K562 (cell line): Measurements from ENCODE around the gene THUMPD1. TPM values are rescaled to one million over a fixed set of nuclear protein-coding genes. Genes with fewer than 3 reads are reported as not detected.

Experiments used
- BHLHE40 ChIP-seq: IDR thresholded peaks from 2 replicates; pipeline ENCODE4 v1.6.1; 2011; ENCODE audit warnings: low read length, improper control_type of control experiment
- CBFA2T3 ChIP-seq: fragments of 450-650 bp; IDR thresholded peaks from 2 replicates; pipeline ENCODE4 v1.6.1; 2017
- CBX5 ChIP-seq: IDR thresholded peaks from 2 replicates; pipeline ENCODE4 v1.6.1; 2014; ENCODE audit warnings: low read depth, borderline replicate concordance
- FOXP4 ChIP-seq: sonication (generic); formaldehyde crosslinking; IDR thresholded peaks from 2 replicates; pipeline ENCODE4 v1.8.0; 2022; ENCODE audit warnings: mild to moderate bottlenecking, missing genetic modification reagents, borderline replicate concordance
- MEIS2 ChIP-seq: fragments of 450-650 bp; IDR thresholded peaks from 2 replicates; pipeline ENCODE4 v1.6.1; 2014; ENCODE audit warnings: mild to moderate bottlenecking; ENCODE audit not compliant: partially characterized antibody
- MNT ChIP-seq, 2 experiments: fragments of 450-650 bp; conservative IDR thresholded peaks; 2 replicates each; pipeline ENCODE4 v1.6.1; 2017; ENCODE audit warnings: mild to moderate bottlenecking in 2 of 2, moderate library complexity in 2 of 2
- NFIX ChIP-seq: fragments of 250-450 bp; sonication (Bioruptor Pico); IDR thresholded peaks from 2 replicates; pipeline ENCODE4 v1.4.0; 2020; ENCODE audit warnings: low read depth, mild to moderate bottlenecking, moderate library complexity
- NFYB ChIP-seq: IDR thresholded peaks from 2 replicates; pipeline ENCODE4 v1.6.1; 2011; ENCODE audit warnings: mild to moderate bottlenecking, moderate library complexity; ENCODE audit not compliant: insufficient read length; ENCODE audit errors: extremely low read depth
- PYGO2 ChIP-seq: fragments of 450-650 bp; IDR thresholded peaks from 2 replicates; pipeline ENCODE4 v1.6.1; 2016; ENCODE audit warnings: mild to moderate bottlenecking, missing genetic modification characterization, moderate library complexity, missing compliant biosample characterization
- THRB ChIP-seq: fragments of 450-650 bp; formaldehyde crosslinking; conservative IDR thresholded peaks from 2 replicates; pipeline ENCODE4 v1.4.0; 2022; ENCODE audit warnings: mild to moderate bottlenecking, missing genetic modification characterization
- ZNF224 ChIP-seq: sonication (generic); formaldehyde crosslinking; IDR thresholded peaks from 2 replicates; pipeline ENCODE4 v1.8.0; 2022; ENCODE audit warnings: mild to moderate bottlenecking, missing genetic modification reagents
- ZNF311 ChIP-seq: fragments of 250-450 bp; sonication (Bioruptor Pico); IDR thresholded peaks from 2 replicates; pipeline ENCODE4 v1.4.0; 2020; ENCODE audit warnings: mild to moderate bottlenecking, moderate library complexity
- polyA plus RNA-seq, 8 experiments: library from polyadenylated mRNA; depleted of rRNA in 4 of 8; stranded (reverse) in 5 of 8; unstranded in 3 of 8; fragments of >200 nt; fragmentation: Nextera tagmentation in 2 of 8; fragmentation: Illumina TruSeq in 1 of 8; extraction: Ambion mirVana in 2 of 8; extraction: Trizol in 1 of 8; gene quantifications; 2 replicates each; pipeline versions ENCODE4 v1.2.1 to v1.2.3, GENCODE V29; 2011 to 2014; ENCODE audit warnings: inconsistent platforms in 1 of 8, missing spikeins in 1 of 8
- total RNA-seq, 7 experiments: library from RNA; depleted of rRNA in 6 of 7; stranded (reverse); fragments of >200 nt in 6 of 7; fragmentation: Illumina TruSeq in 2 of 7; extraction: Trizol in 2 of 7; gene quantifications; 2 replicates each; pipeline versions ENCODE4 v1.2.1 to v1.2.3, GENCODE V29; 2011 to 2021; ENCODE audit warnings: low replicate concordance in 1 of 7
- TF ChIP-seq, protein P1 (sequence below): fragments of 250-450 bp; sonication (Bioruptor Pico); IDR thresholded peaks from 2 replicates; pipeline ENCODE4 v1.4.0; 2020

THUMPD1 gene
- total and polyA plus RNA-seq, 9 of the 15 experiments (the other 6 are each of a cell fraction or from before 2014, with no cell fraction given) = 37.8 to 101 (median 56.8) TPM

GRCh38 chr16:20747030-20747816 is 5.6 kb upstream of the THUMPD1 start (continued):
- TF ChIP-seq MNT (conservative IDR thresholded peaks at IDR 0.05) (peak; percentile 9 to 51; a peak in 3 of 4 replicates), NFIX (CRISPR knock-in tag) (0 out of 2 replicates have a peak, but pooled peaks have one; percentile 3), CBFA2T3 (peak; percentile 98), FOXP4 (CRISPR knock-in tag) (no peak), BHLHE40 (peak; percentile 15; the same call in 1 of the 2 replicates), PYGO2 (tag) (peak; percentile 77), MEIS2 (peak; percentile 92), THRB (CRISPR knock-in tag) (no peak), ZNF224 (CRISPR knock-in tag) (0 out of 2 replicates have a peak, but pooled peaks have one; percentile 25), NFYB (no peak), ZNF311 (CRISPR knock-in tag) (no peak; the same call in 1 of the 2 replicates), CBX5 (peak; percentile 98)
- TF ChIP-seq, protein P1, sequence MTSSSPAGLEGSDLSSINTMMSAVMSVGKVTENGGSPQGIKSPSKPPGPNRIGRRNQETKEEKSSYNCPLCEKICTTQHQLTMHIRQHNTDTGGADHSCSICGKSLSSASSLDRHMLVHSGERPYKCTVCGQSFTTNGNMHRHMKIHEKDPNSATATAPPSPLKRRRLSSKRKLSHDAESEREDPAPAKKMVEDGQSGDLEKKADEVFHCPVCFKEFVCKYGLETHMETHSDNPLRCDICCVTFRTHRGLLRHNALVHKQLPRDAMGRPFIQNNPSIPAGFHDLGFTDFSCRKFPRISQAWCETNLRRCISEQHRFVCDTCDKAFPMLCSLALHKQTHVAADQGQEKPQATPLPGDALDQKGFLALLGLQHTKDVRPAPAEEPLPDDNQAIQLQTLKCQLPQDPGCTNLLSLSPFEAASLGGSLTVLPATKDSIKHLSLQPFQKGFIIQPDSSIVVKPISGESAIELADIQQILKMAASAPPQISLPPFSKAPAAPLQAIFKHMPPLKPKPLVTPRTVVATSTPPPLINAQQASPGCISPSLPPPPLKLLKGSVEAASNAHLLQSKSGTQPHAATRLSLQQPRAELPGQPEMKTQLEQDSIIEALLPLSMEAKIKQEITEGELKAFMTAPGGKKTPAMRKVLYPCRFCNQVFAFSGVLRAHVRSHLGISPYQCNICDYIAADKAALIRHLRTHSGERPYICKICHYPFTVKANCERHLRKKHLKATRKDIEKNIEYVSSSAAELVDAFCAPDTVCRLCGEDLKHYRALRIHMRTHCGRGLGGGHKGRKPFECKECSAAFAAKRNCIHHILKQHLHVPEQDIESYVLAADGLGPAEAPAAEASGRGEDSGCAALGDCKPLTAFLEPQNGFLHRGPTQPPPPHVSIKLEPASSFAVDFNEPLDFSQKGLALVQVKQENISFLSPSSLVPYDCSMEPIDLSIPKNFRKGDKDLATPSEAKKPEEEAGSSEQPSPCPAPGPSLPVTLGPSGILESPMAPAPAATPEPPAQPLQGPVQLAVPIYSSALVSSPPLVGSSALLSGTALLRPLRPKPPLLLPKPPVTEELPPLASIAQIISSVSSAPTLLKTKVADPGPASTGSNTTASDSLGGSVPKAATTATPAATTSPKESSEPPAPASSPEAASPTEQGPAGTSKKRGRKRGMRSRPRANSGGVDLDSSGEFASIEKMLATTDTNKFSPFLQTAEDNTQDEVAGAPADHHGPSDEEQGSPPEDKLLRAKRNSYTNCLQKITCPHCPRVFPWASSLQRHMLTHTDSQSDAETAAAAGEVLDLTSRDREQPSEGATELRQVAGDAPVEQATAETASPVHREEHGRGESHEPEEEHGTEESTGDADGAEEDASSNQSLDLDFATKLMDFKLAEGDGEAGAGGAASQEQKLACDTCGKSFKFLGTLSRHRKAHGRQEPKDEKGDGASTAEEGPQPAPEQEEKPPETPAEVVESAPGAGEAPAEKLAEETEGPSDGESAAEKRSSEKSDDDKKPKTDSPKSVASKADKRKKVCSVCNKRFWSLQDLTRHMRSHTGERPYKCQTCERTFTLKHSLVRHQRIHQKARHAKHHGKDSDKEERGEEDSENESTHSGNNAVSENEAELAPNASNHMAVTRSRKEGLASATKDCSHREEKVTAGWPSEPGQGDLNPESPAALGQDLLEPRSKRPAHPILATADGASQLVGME (CRISPR knock-in tag) = no peak
